Transverse colon (tissue), 3 donors: ENCODE measurements around the gene SERF1B.
"Not testable (repeated sequence)": the region's sequence is repeated elsewhere in the genome, so short reads cannot be mapped to it uniquely, and the experiment has no call there.

Experiments
- POLR2A ChIP-seq: fragments of 450-650 bp; IDR thresholded peaks from one replicate; pipeline ENCODE4 v1.6.1; 2016; ENCODE audit warnings: antibody characterized with exemption, mild to moderate bottlenecking, moderate library complexity
- TF ChIP-seq, protein P1 (sequence below), 5 experiments: fragments of 200-600 bp in 3 of 5; fragments of 450-650 bp in 2 of 5; sonication (generic) in 3 of 5; IDR thresholded peaks; 1 replicate in 2 of 5; 2 replicates in 3 of 5; pipeline ENCODE4 v1.5.1; 2016 to 2017; ENCODE audit warnings: antibody characterized with exemption in 5 of 5, inconsistent platforms in 3 of 5, mild to moderate bottlenecking in 2 of 5, moderate library complexity in 1 of 5

DNA sequence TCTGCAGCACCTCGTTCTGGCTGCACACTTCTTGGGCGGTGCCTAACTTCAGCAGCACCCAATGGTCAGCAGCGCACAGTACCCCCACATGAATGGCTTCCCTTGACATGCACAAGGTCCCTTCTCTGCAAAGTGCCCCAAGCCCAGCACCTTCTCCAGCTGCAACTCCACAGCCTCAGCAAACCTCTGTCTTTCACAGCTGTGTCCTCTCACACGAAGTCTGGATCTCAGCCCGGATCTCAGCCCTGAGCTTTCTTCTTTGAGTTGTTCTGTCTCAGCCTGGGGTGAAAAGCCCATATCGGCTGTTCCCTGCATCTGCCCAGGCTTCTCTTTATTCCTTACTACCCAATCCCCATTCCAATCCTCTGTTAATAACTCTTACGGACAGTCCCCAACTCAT lies 66.7 kb downstream of the SERF1B start:
- TF ChIP-seq, protein P1, sequence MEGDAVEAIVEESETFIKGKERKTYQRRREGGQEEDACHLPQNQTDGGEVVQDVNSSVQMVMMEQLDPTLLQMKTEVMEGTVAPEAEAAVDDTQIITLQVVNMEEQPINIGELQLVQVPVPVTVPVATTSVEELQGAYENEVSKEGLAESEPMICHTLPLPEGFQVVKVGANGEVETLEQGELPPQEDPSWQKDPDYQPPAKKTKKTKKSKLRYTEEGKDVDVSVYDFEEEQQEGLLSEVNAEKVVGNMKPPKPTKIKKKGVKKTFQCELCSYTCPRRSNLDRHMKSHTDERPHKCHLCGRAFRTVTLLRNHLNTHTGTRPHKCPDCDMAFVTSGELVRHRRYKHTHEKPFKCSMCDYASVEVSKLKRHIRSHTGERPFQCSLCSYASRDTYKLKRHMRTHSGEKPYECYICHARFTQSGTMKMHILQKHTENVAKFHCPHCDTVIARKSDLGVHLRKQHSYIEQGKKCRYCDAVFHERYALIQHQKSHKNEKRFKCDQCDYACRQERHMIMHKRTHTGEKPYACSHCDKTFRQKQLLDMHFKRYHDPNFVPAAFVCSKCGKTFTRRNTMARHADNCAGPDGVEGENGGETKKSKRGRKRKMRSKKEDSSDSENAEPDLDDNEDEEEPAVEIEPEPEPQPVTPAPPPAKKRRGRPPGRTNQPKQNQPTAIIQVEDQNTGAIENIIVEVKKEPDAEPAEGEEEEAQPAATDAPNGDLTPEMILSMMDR (IDR thresholded peaks at IDR 0.05) = not testable (repeated sequence)
- TF ChIP-seq POLR2A = not testable (repeated sequence)
